DND-41 (cell line): Measurements from ENCODE around the gene TJP3.

ENCODE experiments used
- CTCF ChIP-seq: IDR thresholded peaks from 2 replicates; pipeline ENCODE4 v1.5.1; 2012; ENCODE audit warnings: borderline replicate concordance, low read length, moderate library complexity, mild to moderate bottlenecking; ENCODE audit not compliant: poor library complexity, severe bottlenecking; ENCODE audit errors: extremely low read depth
- EZH2 ChIP-seq: IDR thresholded peaks from 3 replicates; pipeline ENCODE4 v1.6.1; 2012; ENCODE audit warnings: borderline replicate concordance, low read depth, mild to moderate bottlenecking, moderate library complexity, low read length, inconsistent platforms; ENCODE audit not compliant: severe bottlenecking

- TF ChIP-seq EZH2 = no peak
- TF ChIP-seq CTCF = no peak
Measured at GRCh38 chr19:3667766-3668165, 40.4 kb upstream of the TJP3 start.
